Smooth muscle cell (in vitro differentiated cells): Measurements from ENCODE around the gene PLXNA4. TPM values are rescaled to one million over a fixed set of nuclear protein-coding genes. Genes with fewer than 3 reads are reported as not detected.

ENCODE experiments used
- DNase-seq: peaks from one replicate; lab custom pipeline; 2025; ENCODE audit not compliant: unreplicated experiment; lab: John Stamatoyannopoulos, UW
- H2AFZ ChIP-seq: fragments of 200-600 bp; sonication (generic); 2 replicates; pipeline ENCODE4 v1.6.0; 2016; ENCODE audit warnings: antibody characterized with exemption, low read depth, mild to moderate bottlenecking
- H3F3A ChIP-seq: fragments of 200-600 bp; sonication (generic); 2 replicates; pipeline ENCODE4 v1.6.0; 2017; ENCODE audit warnings: antibody characterized with exemption, low read depth
- H3K27ac ChIP-seq: fragments of 200-600 bp; sonication (generic); 2 replicates; pipeline ENCODE4 v1.5.1; 2016; ENCODE audit warnings: low read depth, mild to moderate bottlenecking
- H3K27me3 ChIP-seq: fragments of 200-600 bp; sonication (generic); 2 replicates; pipeline ENCODE4 v1.6.1; 2016; ENCODE audit warnings: low read depth, mild to moderate bottlenecking
- H3K36me3 ChIP-seq: fragments of 200-600 bp; sonication (generic); 2 replicates; pipeline ENCODE4 v1.5.1; 2016; ENCODE audit warnings: low read depth
- H3K4me1 ChIP-seq: fragments of 200-600 bp; sonication (generic); 2 replicates; pipeline ENCODE4 v1.5.1; 2016; ENCODE audit warnings: low read depth
- H3K4me2 ChIP-seq: fragments of 200-600 bp; sonication (generic); 2 replicates; pipeline ENCODE4 v1.6.0; 2016; ENCODE audit warnings: mild to moderate bottlenecking
- H3K4me3 ChIP-seq: fragments of 200-600 bp; sonication (generic); 2 replicates; pipeline ENCODE4 v1.5.1; 2016; ENCODE audit warnings: mild to moderate bottlenecking
- H3K79me2 ChIP-seq: fragments of 200-600 bp; sonication (generic); 2 replicates; pipeline ENCODE4 v1.6.0; 2016; ENCODE audit warnings: low read depth, mild to moderate bottlenecking
- H3K9ac ChIP-seq: fragments of 200-600 bp; sonication (generic); 2 replicates; pipeline ENCODE4 v1.6.0; 2016; ENCODE audit warnings: low read depth
- H3K9me3 ChIP-seq: fragments of 200-600 bp; sonication (generic); replicated peaks from 2 replicates; pipeline ENCODE4 v1.5.1; 2016; ENCODE audit warnings: low read depth
- H4K20me1 ChIP-seq: fragments of 200-600 bp; sonication (generic); 2 replicates; pipeline ENCODE4 v1.6.0; 2016; ENCODE audit warnings: low read depth
- WGBS: methylation state at CpG from one replicate; pipeline ENCODE4 v1.1.7; 2016; ENCODE audit warnings: low lambda C conversion rate; 5-methylcytosine and 5-hydroxymethylcytosine counted together
- polyA plus RNA-seq: library from polyadenylated mRNA; unstranded; fragments of >200 nt; fragmentation: Nextera tagmentation; extraction: Ambion mirVana; gene quantifications from 2 replicates; pipeline ENCODE4 v1.2.1, GENCODE V29; 2016
- total RNA-seq: library from RNA; depleted of rRNA; stranded (reverse); fragments of >200 nt; gene quantifications from 2 replicates; pipeline ENCODE4 v1.2.3, GENCODE V29; 2014
- TF ChIP-seq, protein P1 (sequence below): fragments of 200-600 bp; sonication (generic); IDR thresholded peaks from 2 replicates; pipeline ENCODE4 v1.5.1; 2017; ENCODE audit warnings: borderline replicate concordance, mild to moderate bottlenecking, antibody characterized with exemption; ENCODE audit not compliant: insufficient read depth, poor library complexity, severe bottlenecking

Gene PLXNA4
- total and polyA plus RNA-seq, 2 experiments from 2014 or later: 8.5 to 9.9 TPM

DNA sequence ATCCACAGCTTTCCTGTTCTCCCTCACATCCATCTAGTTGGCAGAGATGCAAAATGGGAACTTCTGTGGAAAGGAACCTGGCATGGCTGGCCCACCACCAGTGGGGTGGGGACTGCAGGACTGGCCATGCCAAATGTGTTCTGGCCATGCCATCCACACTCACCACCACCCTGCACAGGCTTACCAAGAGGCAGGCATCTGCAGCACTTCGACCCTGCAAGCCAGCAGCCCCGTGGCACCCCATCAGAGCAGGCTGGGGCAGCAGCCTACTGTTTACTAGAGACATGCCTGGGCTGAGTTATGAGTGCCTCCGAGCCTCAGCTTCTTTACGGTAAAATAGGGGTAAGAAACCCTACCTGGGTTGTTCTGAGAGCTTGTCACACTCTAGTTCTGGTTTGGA lies 313.1 kb downstream of the PLXNA4 start:
- Histone ChIP-seq H2AFZ (no peak overlapping the region), H3K4me1 (no peaks in the 10 kb centered on the region), H3K4me3 (no peak overlapping the region), H3K36me3 (no peaks in the 10 kb centered on the region), H4K20me1 (no peaks in the 10 kb centered on the region), H3F3A (no peaks in the 10 kb centered on the region), H3K27me3 (no peaks in the 10 kb centered on the region), H3K9ac (no peak overlapping the region), H3K9me3 (no peaks in the 10 kb centered on the region), H3K79me2 (no peaks in the 10 kb centered on the region), H3K27ac (no peak overlapping the region), H3K4me2 (no peak overlapping the region)
- TF ChIP-seq, protein P1, sequence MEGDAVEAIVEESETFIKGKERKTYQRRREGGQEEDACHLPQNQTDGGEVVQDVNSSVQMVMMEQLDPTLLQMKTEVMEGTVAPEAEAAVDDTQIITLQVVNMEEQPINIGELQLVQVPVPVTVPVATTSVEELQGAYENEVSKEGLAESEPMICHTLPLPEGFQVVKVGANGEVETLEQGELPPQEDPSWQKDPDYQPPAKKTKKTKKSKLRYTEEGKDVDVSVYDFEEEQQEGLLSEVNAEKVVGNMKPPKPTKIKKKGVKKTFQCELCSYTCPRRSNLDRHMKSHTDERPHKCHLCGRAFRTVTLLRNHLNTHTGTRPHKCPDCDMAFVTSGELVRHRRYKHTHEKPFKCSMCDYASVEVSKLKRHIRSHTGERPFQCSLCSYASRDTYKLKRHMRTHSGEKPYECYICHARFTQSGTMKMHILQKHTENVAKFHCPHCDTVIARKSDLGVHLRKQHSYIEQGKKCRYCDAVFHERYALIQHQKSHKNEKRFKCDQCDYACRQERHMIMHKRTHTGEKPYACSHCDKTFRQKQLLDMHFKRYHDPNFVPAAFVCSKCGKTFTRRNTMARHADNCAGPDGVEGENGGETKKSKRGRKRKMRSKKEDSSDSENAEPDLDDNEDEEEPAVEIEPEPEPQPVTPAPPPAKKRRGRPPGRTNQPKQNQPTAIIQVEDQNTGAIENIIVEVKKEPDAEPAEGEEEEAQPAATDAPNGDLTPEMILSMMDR: no peak
- 91% methylated on average over 4 of the region's 4 CpGs for WGBS
- DNase-seq: no peak

DNA sequence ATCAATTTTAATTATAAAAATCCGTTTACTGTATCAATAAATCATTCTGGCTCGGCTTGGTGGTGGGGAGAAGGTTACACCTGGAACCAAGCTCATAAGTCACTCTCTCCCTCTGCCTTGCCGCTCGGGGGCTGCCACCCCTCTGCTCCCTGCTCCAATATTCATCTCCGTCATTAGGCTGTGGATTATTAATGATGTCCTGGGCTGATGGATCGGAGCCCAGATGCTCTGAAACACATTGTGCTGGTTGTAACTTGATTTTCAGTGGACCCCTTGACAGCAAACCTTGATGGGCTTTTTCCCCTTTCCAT lies 314.2 kb downstream of the PLXNA4 start:
- Histone ChIP-seq H3K27ac (no peak overlapping the region), H3K9ac (no peak overlapping the region), H3K36me3 (no peaks in the 10 kb centered on the region), H4K20me1 (no peaks in the 10 kb centered on the region), H3K4me1 (no peaks in the 10 kb centered on the region), H3K79me2 (no peaks in the 10 kb centered on the region), H3K9me3 (no peaks in the 10 kb centered on the region), H3K27me3 (no peaks in the 10 kb centered on the region), H3K4me2 (no peak overlapping the region), H3K4me3 (no peak overlapping the region), H3F3A (no peaks in the 10 kb centered on the region), H2AFZ (no peak overlapping the region)
- 94% methylated on average over 6 of the region's 6 CpGs for WGBS
- DNase-seq: no peak
- TF ChIP-seq, protein P1: no peak

DNA sequence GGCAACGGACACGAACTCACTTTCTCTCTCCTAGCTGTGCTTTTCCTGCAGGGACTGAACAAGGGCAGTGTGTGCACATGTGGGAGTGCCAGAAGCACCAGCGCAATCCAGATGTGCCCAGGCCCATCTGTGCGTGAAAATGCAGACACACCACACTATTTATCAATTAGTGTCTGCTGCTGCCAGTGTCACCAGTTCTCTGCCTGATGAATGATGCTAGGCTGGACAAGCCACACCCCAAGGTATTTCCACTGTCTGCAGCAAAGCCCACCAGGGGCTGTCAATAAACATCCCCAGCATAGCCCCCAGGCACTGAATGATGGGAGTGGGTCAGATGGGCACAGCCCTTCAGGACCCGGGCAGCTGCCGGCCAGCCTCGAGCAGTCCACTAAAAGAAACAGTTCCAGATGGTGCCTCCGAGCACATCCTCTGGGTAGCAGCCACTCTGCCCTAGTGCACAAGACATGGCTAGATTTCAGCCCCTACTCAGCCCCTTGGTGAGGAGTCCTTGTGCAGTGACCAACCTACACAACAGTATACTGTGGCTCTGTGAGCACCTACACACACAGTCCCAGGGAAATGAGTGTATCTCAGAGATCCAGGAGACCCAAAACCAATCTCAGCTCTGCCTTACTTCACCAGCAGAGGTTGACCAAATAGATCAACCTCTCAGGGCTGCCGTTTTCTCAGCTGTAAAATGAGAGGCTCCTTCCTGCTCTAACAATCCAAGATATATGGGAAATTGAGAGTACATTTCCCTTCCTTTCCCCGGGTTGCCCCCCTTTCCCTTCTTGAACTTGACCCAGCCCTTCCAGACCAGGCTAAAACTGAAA lies 314.7 kb downstream of the PLXNA4 start:
- H3K27ac ChIP-seq: no peak overlapping the region
- TF ChIP-seq, protein P1: no peak
- H3K79me2 ChIP-seq: no peaks in the 10 kb centered on the region

GRCh38 chr7:132258231-132258630 lies 318.0 kb downstream of the PLXNA4 start:
- Histone ChIP-seq H3K4me1 (no peaks in the 10 kb centered on the region), H4K20me1 (no peaks in the 10 kb centered on the region), H3K9me3 (no peaks in the 10 kb centered on the region), H3F3A (no peaks in the 10 kb centered on the region), H3K27me3 (no peaks in the 10 kb centered on the region), H3K4me2 (no peak overlapping the region), H3K27ac (no peak overlapping the region), H3K79me2 (no peaks in the 10 kb centered on the region), H3K36me3 (no peaks in the 10 kb centered on the region), H2AFZ (no peak overlapping the region), H3K9ac (no peak overlapping the region), H3K4me3 (no peak overlapping the region)
- DNase-seq: no peak
- TF ChIP-seq, protein P1: no peak
- WGBS: 98% methylated on average over 7 of the region's 7 CpGs

More for the DNA sequence above, 314.7 kb downstream of the PLXNA4 start:
- H3F3A ChIP-seq: no peaks in the 10 kb centered on the region
- no peaks in the 10 kb centered on the region for H3K9me3 ChIP-seq
- DNase-seq: no peak
- no peak overlapping the region for H3K9ac ChIP-seq
- H3K27me3 ChIP-seq: no peaks in the 10 kb centered on the region
- H3K4me3 ChIP-seq: no peak overlapping the region
- no peaks in the 10 kb centered on the region for H4K20me1 ChIP-seq
- no peaks in the 10 kb centered on the region for H3K36me3 ChIP-seq
- no peak overlapping the region for H3K4me2 ChIP-seq
- WGBS: 92% methylated on average over 10 of the region's 10 CpGs
- no peaks in the 10 kb centered on the region for H3K4me1 ChIP-seq
- H2AFZ ChIP-seq: no peak overlapping the region
